ENCODE results near the gene MTA1. TPM values are rescaled to one million over a fixed set of nuclear protein-coding genes. Genes with fewer than 3 reads are reported as not detected.

Gene MTA1
- total RNA-seq, 2 experiments from 2014 or later = 136 to 152 TPM

DNA sequence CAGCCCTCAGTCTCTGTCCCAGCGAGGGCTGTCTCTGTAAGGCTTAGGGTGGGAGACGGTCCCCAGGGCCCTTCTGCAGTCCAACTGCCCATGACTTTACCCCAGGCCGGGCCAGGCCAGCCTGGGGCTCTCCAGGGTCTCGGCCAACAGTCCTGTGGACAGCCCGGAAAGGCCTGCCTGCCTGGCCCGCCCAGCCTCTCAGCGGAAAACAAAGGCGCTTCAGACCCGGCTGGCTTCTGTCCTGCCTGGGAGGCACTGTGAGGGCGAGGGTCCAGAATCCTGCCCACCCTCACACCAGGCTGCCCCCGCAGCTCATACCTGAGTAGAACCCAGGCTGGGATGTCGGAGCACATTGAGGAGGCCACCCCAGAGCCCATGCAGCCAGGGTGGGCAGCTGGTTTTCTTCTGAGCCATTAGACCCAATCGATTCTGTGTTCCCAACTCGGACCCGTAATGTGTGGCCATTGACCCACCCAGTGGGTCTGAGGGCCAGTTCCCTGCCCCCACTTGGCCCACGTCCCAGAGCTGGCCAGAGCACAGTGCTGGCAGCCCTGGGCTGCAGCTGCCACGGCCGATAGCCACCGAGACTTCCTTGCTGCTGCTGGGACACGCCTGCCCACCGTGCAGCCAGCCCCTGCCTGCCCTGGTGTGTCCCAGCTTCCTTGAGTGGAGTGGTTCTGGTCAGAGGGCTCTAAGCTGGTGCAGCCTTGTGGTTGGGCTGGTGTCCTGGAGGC lies 56.6 kb downstream of the MTA1 start:
- Mint-ChIP-seq H3K4me1 (peaks cover 15% of the 10 kb centered on the region), H3K36me3 (ENCODE audit: low read depth) (no peaks in the 10 kb centered on the region), H3K4me3 (no peak overlapping the region), H3K9me3 (ENCODE audit: low read depth) (no peaks in the 10 kb centered on the region), H3K27me3 (peaks cover 5% of the 10 kb centered on the region), H3K27ac (no peak overlapping the region)
- CTCF ChIA-PET = interaction anchor here (1.9 kb wide), 1 partner anchor 14 kb away, joined by 11 read pairs; no protein-coding TSS in a partner anchor
- POLR2A ChIA-PET = no interaction called here
- ATAC-seq (no peak), DNase-seq (no peak)
- intact Hi-C loops (cut with DNase I, micrococcal nuclease) = no loop called here

DNA sequence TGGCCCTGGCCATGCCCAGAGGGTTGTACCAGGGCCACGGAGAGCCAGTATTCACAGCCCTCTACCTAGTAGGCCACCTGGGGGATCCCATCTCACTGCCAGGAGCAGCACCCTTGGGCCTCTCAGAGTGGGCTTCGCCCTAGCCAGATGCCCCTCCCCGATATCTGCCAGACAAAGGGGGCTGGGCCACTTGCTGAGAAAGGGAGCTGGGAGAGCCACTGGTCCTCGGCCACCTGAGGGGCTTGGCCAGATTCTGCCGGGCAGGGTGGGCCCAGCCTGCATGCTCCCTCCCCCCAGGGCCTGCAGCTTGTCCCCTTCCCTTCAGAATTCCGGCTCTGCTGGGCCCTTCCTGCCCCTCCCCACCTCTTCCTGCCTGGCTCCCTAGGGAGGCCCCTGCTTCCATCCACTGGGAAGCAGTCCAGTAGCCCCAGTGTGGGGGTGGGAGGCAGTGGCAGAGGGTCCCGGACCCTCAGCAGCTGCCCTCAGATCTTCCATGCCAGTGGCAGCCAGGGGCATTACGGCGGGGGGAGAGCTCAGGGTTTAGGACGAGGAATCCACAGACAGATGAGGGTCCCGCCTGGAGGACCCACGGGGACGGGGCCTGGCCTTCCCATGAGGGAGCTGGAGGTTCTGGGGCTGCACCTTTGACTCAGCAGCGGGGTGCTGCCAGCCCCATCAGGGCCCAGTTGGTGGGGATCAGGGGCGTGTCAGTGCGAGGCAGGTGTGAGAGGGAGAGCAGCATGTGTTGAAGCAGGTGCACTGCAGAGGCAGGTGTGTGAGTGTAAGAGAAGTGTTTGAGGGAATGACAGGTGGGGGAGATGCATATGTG lies 57.4 kb downstream of the MTA1 start:
- no peak for DNase-seq
- H3K27ac Mint-ChIP-seq = no peak overlapping the region
- H3K4me1 Mint-ChIP-seq = peaks cover 21% of the 10 kb centered on the region
- ChIA-PET POLR2A (interaction anchor here (0.5 kb wide), 1 partner anchor 12 kb away, joined by 4 read pairs; no protein-coding TSS in a partner anchor), CTCF (interaction anchor here (0.6 to 1.9 kb wide), 2 partner anchors 13 to 27 kb away, joined by 4 to 11 read pairs; no protein-coding TSS in a partner anchor)
- H3K9me3 Mint-ChIP-seq (ENCODE audit: low read depth) = no peaks in the 10 kb centered on the region
- no peak for ATAC-seq
- intact Hi-C loops (cut with DNase I, micrococcal nuclease) = no loop called here
- H3K4me3 Mint-ChIP-seq = no peak overlapping the region
- H3K27me3 Mint-ChIP-seq = peaks cover 5% of the 10 kb centered on the region
- H3K36me3 Mint-ChIP-seq (ENCODE audit: low read depth) = no peaks in the 10 kb centered on the region

- intact Hi-C loops (cut with DNase I, micrococcal nuclease) = no loop called here
- CTCF ChIA-PET = no interaction called here
- POLR2A ChIA-PET = interaction anchor here (0.5 kb wide), 1 partner anchor 11 kb away, joined by 4 read pairs; no protein-coding TSS in a partner anchor
Measured at GRCh38 chr14:105477660-105478397, 58.2 kb downstream of the MTA1 start.

GRCh38 chr14:105478398-105479251 lies 59.0 kb downstream of the MTA1 start:
- DNase-seq = peak; percentile 13
- Mint-ChIP-seq H3K9me3 (ENCODE audit: low read depth) (no peaks in the 10 kb centered on the region), H3K27ac (no peak overlapping the region), H3K4me1 (peaks cover 30% of the 10 kb centered on the region), H3K4me3 (no peak overlapping the region), H3K36me3 (ENCODE audit: low read depth) (no peaks in the 10 kb centered on the region), H3K27me3 (peaks cover 5% of the 10 kb centered on the region)
- ChIA-PET CTCF (no interaction called here), POLR2A (no interaction called here)
- intact Hi-C loops (cut with DNase I, micrococcal nuclease) = no loop called here
- ATAC-seq = no peak

More at GRCh38 chr14:105477660-105478397, 58.2 kb downstream of the MTA1 start:
- ATAC-seq (no peak), DNase-seq (peak; percentile 52)
- Mint-ChIP-seq H3K27me3 (peaks cover 5% of the 10 kb centered on the region), H3K27ac (no peak overlapping the region), H3K36me3 (ENCODE audit: low read depth) (no peaks in the 10 kb centered on the region), H3K4me3 (no peak overlapping the region), H3K9me3 (ENCODE audit: low read depth) (no peaks in the 10 kb centered on the region), H3K4me1 (peaks cover 29% of the 10 kb centered on the region)

DNA sequence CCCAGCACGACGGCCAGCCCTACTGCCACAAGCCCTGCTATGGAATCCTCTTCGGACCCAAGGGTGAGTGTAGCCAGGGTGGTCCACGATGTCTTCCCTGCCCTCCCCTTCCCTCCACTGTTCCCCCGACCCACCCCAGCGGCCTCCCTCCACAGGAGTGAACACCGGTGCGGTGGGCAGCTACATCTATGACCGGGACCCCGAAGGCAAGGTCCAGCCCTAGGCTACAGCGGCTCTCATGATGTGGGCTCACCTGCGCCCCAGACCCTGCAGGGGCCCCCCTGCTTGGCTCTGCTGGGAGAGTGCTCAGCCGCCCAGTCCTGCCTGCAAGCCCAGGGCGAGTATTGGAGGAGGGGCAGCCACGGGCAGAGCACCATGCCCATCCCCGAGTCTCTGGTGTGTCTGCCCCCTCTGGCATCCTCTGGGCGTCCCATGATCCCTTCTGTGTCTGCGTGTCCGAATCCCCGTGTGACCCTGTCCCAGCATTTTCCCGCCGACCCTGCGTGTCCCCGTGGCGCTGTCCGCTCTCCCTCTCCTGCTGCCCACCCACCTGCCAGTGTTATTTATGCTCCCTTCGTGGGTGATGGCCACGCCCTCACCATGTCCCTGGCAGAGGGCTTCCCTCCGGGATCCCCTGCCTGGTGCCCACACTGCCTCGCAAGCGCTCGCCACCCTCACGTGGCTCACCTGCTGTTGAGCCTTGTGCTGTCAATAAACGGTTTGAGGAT lies 60.0 kb downstream of the MTA1 start:
- H3K27me3 Mint-ChIP-seq = peaks cover 5% of the 10 kb centered on the region
- no peaks in the 10 kb centered on the region for H3K9me3 Mint-ChIP-seq (ENCODE audit: low read depth)
- no peak overlapping the region for H3K27ac Mint-ChIP-seq
- intact Hi-C loops (cut with DNase I, micrococcal nuclease) = loop anchor here (2.0 to 10.0 kb wide), 5 partner anchors 49 to 415 kb away; partner anchors contain the start of genes BRF1 (in 1 of the 2), GPR132 (in 1 of the 2) and TEX22 (in 1 of the 2)
- ChIA-PET CTCF (interaction anchor here (1.2 to 2.9 kb wide), 2 partner anchors 11 to 22 kb away, joined by 6 to 55 read pairs; partner anchors contain the start of gene TEDC1), POLR2A (no interaction called here)
- DNase-seq (peak; percentile 23), ATAC-seq (no peak)
- H3K36me3 Mint-ChIP-seq (ENCODE audit: low read depth) = no peaks in the 10 kb centered on the region
- H3K4me3 Mint-ChIP-seq = peak overlapping the region; percentile 4
- H3K4me1 Mint-ChIP-seq = peaks cover 36% of the 10 kb centered on the region

DNA sequence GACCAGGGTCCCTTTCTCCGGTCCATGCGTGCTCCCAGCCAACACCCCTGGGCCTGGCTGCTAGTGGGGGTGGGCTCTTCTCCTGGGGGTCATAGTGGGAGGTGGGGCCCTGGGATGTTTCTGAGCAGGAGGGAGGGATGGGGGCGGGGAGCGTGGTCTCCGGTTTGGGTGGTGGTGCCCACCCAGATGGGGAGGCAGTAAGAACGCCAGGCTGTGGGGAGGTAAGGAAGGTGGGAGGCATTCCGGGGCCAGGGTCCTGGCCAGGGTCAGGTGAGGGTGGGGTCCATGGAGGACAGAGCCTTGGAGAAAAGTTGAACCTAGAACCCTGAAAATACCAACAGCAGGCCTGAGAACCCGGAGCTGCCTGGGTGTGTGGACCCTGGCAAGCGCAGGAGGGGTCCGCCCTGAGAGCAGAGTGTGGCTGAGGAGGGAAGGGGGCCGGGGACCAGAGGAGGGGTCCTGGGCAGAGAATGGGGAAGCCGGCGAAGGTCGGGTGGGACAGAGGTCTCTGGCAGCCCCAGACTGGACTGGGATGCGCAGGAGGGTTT lies 60.6 kb downstream of the MTA1 start:
- Mint-ChIP-seq H3K27me3 (peaks cover 5% of the 10 kb centered on the region), H3K4me1 (peaks cover 41% of the 10 kb centered on the region), H3K27ac (no peak overlapping the region), H3K9me3 (ENCODE audit: low read depth) (no peaks in the 10 kb centered on the region), H3K4me3 (no peak overlapping the region), H3K36me3 (ENCODE audit: low read depth) (no peaks in the 10 kb centered on the region)
- POLR2A ChIA-PET = interaction anchor here (1.3 kb wide), 1 partner anchor 10 kb away, joined by 12 read pairs; no protein-coding TSS in a partner anchor
- ATAC-seq (no peak), DNase-seq (no peak)
- CTCF ChIA-PET = interaction anchor here (0.6 to 2.9 kb wide), 9 partner anchors 10 to 154 kb away, joined by 3 to 55 read pairs (median 5); partner anchors contain the start of gene TEDC1
- intact Hi-C loops (cut with DNase I, micrococcal nuclease) = loop anchor here (2.0 to 10.0 kb wide), 5 partner anchors 49 to 415 kb away; partner anchors contain the start of genes BRF1 (in 1 of the 2), GPR132 (in 1 of the 2) and TEX22 (in 1 of the 2)

DNA sequence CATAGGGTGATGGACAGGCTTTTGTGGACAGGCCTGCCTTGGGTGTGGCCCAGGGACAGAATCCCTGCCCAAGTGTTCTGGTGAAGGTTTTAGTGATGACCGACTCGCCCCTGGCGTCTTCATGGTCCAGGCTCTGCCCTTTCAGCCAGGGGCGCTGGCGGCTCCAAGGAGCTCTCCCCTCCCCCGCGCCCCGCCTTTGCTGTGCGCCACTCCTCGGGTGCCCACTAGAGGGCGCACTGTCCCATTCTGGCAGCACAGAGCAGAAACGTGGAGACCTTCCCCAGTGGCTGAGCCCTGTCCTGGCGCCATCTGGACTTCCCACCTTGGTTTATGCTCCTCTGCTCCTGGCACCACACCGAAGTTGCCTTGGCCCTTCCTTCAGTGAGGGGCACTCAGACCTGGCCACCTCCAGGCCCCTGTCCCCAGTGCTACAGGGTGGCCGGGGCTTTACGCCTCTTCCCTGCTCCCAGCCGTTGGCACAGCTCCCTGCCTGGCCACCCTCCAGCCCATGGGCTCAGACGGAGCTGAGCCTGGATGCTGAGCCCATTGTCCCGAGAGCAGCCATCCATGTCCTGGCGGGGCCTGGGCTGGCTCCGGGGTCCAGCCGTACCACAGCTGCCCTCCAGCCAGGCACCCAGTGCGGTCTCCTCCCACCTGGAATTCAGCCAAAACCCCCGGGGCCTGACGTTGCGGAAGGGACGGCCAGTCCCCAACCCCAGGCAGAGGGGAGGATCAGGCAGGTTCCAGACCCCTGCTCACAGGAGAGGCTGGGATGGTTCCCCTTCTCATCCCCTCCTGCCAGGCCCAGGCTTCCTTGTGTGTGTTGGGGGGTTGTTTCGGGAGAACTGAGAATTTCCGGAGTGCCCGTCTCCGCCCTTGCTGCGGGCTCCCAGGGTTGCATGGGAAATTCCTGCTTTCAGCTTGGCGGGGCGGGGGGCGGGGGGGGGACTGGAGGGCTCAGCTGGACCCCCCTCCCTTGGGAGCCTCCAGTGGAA lies 61.5 kb downstream of the MTA1 start:
- ChIA-PET POLR2A (interaction anchor here (1.0 to 1.3 kb wide), 4 partner anchors 9 to 181 kb away, joined by 3 to 12 read pairs (median 6); partner anchors contain the start of gene BRF1), CTCF (interaction anchor here (0.6 to 2.9 kb wide), 12 partner anchors 10 to 443 kb away, joined by 3 to 55 read pairs (median 3); partner anchors contain the start of gene TEDC1)
- ATAC-seq = peak; percentile 69
- Mint-ChIP-seq H3K4me3 (peak overlapping the region; percentile 62), H3K9me3 (ENCODE audit: low read depth) (no peaks in the 10 kb centered on the region), H3K36me3 (ENCODE audit: low read depth) (no peaks in the 10 kb centered on the region), H3K4me1 (peaks cover 48% of the 10 kb centered on the region), H3K27me3 (peaks cover 5% of the 10 kb centered on the region), H3K27ac (peak overlapping the region; percentile 87)
- intact Hi-C loops (cut with DNase I, micrococcal nuclease) = loop anchor here (1.0 to 10.0 kb wide), 6 partner anchors 9 to 416 kb away; partner anchors contain the start of genes BRF1 (in 1 of the 2), GPR132 (in 1 of the 2) and TEX22 (in 1 of the 2)
- peak; percentile 95 for DNase-seq

DNA sequence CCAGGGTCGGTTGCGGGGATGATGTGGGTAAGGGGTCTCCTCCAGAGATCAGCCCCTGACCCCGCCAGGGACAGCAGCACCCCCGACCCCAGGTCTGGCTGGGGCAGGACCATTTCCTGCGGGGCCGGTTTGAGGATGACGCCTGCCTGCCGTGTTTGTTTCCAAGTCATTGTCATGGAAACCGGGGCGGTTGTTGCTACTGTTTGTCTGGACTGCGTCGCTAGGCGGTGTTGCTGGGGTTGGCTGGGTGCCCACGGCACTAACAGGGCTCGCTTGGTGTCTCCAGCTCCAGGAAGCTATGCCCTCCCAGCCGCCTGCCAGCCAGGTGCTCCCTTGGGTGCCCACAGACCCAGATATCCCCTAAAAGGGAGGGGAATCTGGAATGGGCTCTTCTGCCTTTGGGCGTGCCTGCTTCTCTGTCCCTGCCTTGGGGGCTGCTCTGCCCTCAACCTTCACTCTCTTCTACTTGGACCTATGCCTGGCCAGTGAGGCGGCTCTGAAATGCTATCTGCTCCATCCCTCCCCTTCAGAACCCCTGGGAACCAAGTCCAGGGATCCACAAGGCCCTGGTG lies 62.3 kb downstream of the MTA1 start:
- no peaks in the 10 kb centered on the region for H3K36me3 Mint-ChIP-seq (ENCODE audit: low read depth)
- H3K27me3 Mint-ChIP-seq = peaks cover 5% of the 10 kb centered on the region
- intact Hi-C loops (cut with DNase I, micrococcal nuclease) = loop anchor here (1.0 to 10.0 kb wide), 6 partner anchors 8 to 417 kb away; partner anchors contain the start of genes BRF1 (in 1 of the 2), GPR132 (in 1 of the 2) and TEX22 (in 1 of the 2)
- POLR2A ChIA-PET = interaction anchor here (0.6 to 1.1 kb wide), 5 partner anchors 8 to 182 kb away, joined by 3 to 8 read pairs (median 3); partner anchors contain the start of gene BRF1
- DNase-seq = peak; percentile 97
- CTCF ChIA-PET = interaction anchor here (1.1 to 2.9 kb wide), 4 partner anchors 9 to 111 kb away, joined by 3 to 55 read pairs (median 6); partner anchors contain the start of gene TEDC1
- peaks cover 51% of the 10 kb centered on the region for H3K4me1 Mint-ChIP-seq
- peak; percentile 73 for ATAC-seq
- H3K9me3 Mint-ChIP-seq (ENCODE audit: low read depth) = no peaks in the 10 kb centered on the region
- peak overlapping the region; percentile 94 for H3K27ac Mint-ChIP-seq
- H3K4me3 Mint-ChIP-seq = peak overlapping the region; percentile 62

All from activated CD4-positive, alpha-beta T cell treated with anti-CD3 and anti-CD28 coated beads for 36 hours (primary cell).